ENCODE results near the gene FGR. TPM values are rescaled to one million over a fixed set of nuclear protein-coding genes. Genes with fewer than 3 reads are reported as not detected.

The FGR gene
- total RNA-seq, 1 donor from 2014 or later, result 3.5 TPM

- no peaks in the 10 kb centered on the region for H3K36me3 ChIP-seq
- no peak for DNase-seq
- H3K4me1 ChIP-seq, result peaks cover 100% of the 10 kb centered on the region
- TF ChIP-seq CTCF (IDR thresholded peaks at IDR 0.05; ENCODE audit: borderline replicate concordance), result no peak
- H3K27ac ChIP-seq (replicated peaks), result peak overlapping the region; percentile 98
- no peaks in the 10 kb centered on the region for H3K9me3 ChIP-seq (replicated peaks)
- intact Hi-C loops (cut with micrococcal nuclease), result no loop called here
- peak overlapping the region; percentile 9 for H3K4me3 ChIP-seq
- no peaks in the 10 kb centered on the region for H3K27me3 ChIP-seq (ENCODE audit: low read depth)
Measured at GRCh38 chr1:27591622-27592021, 43.4 kb downstream of the FGR start.

- Histone ChIP-seq H3K4me1 (peaks cover 100% of the 10 kb centered on the region), H3K27ac (replicated peaks) (peak overlapping the region; percentile 98), H3K27me3 (ENCODE audit: low read depth) (no peaks in the 10 kb centered on the region), H3K4me3 (peak overlapping the region; percentile 9), H3K9me3 (replicated peaks) (no peaks in the 10 kb centered on the region), H3K36me3 (no peaks in the 10 kb centered on the region)
- intact Hi-C loops (cut with micrococcal nuclease), result no loop called here
- DNase-seq, result no peak
- no peak for TF ChIP-seq CTCF (IDR thresholded peaks at IDR 0.05; ENCODE audit: borderline replicate concordance)
Measured at GRCh38 chr1:27590917-27591508, 44.0 kb downstream of the FGR start.

- no peaks in the 10 kb centered on the region for H3K36me3 ChIP-seq
- H3K9me3 ChIP-seq (replicated peaks), result no peaks in the 10 kb centered on the region
- intact Hi-C loops (cut with micrococcal nuclease), result no loop called here
- TF ChIP-seq CTCF (IDR thresholded peaks at IDR 0.05; ENCODE audit: borderline replicate concordance), result no peak
- H3K27me3 ChIP-seq (ENCODE audit: low read depth), result no peaks in the 10 kb centered on the region
- H3K27ac ChIP-seq (replicated peaks), result peak overlapping the region; percentile 98
- H3K4me1 ChIP-seq, result peaks cover 100% of the 10 kb centered on the region
- H3K4me3 ChIP-seq, result peak overlapping the region; percentile 9
- DNase-seq, result no peak
Measured at GRCh38 chr1:27589841-27590426, 45.1 kb downstream of the FGR start.

- Histone ChIP-seq H3K4me1 (peaks cover 100% of the 10 kb centered on the region), H3K27ac (replicated peaks) (peak overlapping the region; percentile 98), H3K36me3 (no peaks in the 10 kb centered on the region), H3K4me3 (peak overlapping the region; percentile 9), H3K27me3 (ENCODE audit: low read depth) (no peaks in the 10 kb centered on the region), H3K9me3 (replicated peaks) (no peaks in the 10 kb centered on the region)
- DNase-seq, result no peak
- TF ChIP-seq CTCF (IDR thresholded peaks at IDR 0.05; ENCODE audit: borderline replicate concordance), result no peak
- intact Hi-C loops (cut with micrococcal nuclease), result no loop called here
Measured at GRCh38 chr1:27589441-27589840, 45.5 kb downstream of the FGR start.

- no peak for TF ChIP-seq CTCF (IDR thresholded peaks at IDR 0.05; ENCODE audit: borderline replicate concordance)
- H3K9me3 ChIP-seq (replicated peaks), result no peaks in the 10 kb centered on the region
- H3K4me1 ChIP-seq, result peaks cover 100% of the 10 kb centered on the region
- DNase-seq, result no peak
- intact Hi-C loops (cut with micrococcal nuclease), result no loop called here
- peak overlapping the region; percentile 98 for H3K27ac ChIP-seq (replicated peaks)
- H3K36me3 ChIP-seq, result no peaks in the 10 kb centered on the region
- no peak overlapping the region for H3K4me3 ChIP-seq
- H3K27me3 ChIP-seq (ENCODE audit: low read depth), result no peaks in the 10 kb centered on the region
Measured at GRCh38 chr1:27588256-27589232, 46.4 kb downstream of the FGR start.
